HepG2 (cell line): ENCODE data around the gene MTCH2. TPM values are rescaled to one million over a fixed set of nuclear protein-coding genes. Genes with fewer than 3 reads are reported as not detected.

Experiments used
- ATAC-seq: fragments of 200-7000 bp; cut with Tn5 transposase; 3 replicates; pipeline ENCODE4 v1.9.1; 2020; ENCODE audit warnings: mild to moderate bottlenecking, moderate library complexity
- BruUV-seq: library from RNA; stranded (reverse); fragments of 400-500 nt; replicated peaks from 2 replicates; lab custom pipeline; 2021; lab: Mats Ljungman, UMichigan
- CTCF ChIA-PET: fragments of 300-600 bp; formaldehyde crosslinking; extraction: SDS; loops from one replicate; lab custom pipeline; 2021; ENCODE audit warnings: low total read pairs, inconsistent platforms, low intra/inter-chr PET ratio; lab: Yijun Ruan, JAX
- POLR2A ChIA-PET: fragments of 350-600 bp; sonication (Branson Sonifier 250); formaldehyde crosslinking; loops from one replicate; lab custom pipeline; 2020; ENCODE audit warnings: antibody characterized with exemption, inconsistent platforms; lab: Yijun Ruan, JAX
- DNase-seq: peaks from one replicate; pipeline ENCODE4 v3.0.0-alpha.2; 2015; ENCODE audit warnings: low spot score
- FAIRE-seq: peaks from 3 replicates; lab custom pipeline; 2011; peaks lifted over from hg19 to GRCh38; lab: Jason Lieb, UNC
- H2AFZ ChIP-seq: one replicate; pipeline ENCODE4 v1.6.1; 2011; ENCODE audit warnings: low read length, inconsistent platforms
- H3K27ac ChIP-seq: fragments of 300-600 bp; 3 replicates; pipeline ENCODE4 v1.8.0; 2011; ENCODE audit warnings: mixed run types, mild to moderate bottlenecking, mixed read lengths, low read length, inconsistent platforms; ENCODE audit not compliant: insufficient read depth; ENCODE audit errors: extremely low read length
- H3K27me3 ChIP-seq, 2 experiments: fragments of 200-600 bp in 1 of 2; 2 replicates in 1 of 2; 3 replicates in 1 of 2; pipeline versions ENCODE4 v1.6.0 to v1.8.0; 2011; ENCODE audit warnings: low read length in 2 of 2, mild to moderate bottlenecking in 2 of 2, moderate library complexity in 2 of 2, inconsistent platforms in 1 of 2; ENCODE audit not compliant: insufficient read depth in 2 of 2, control insufficient read depth in 1 of 2
- H3K36me3 ChIP-seq, 2 experiments: fragments of 200-600 bp in 1 of 2; replicated peaks in 1 of 2; 2 replicates in 1 of 2; 3 replicates in 1 of 2; pipeline versions ENCODE4 v1.5.1 to v1.8.0; 2011; ENCODE audit warnings: low read length in 2 of 2, inconsistent platforms in 1 of 2; ENCODE audit not compliant: insufficient read depth in 2 of 2, control insufficient read depth in 1 of 2
- H3K4me1 ChIP-seq: 2 replicates; pipeline ENCODE4 v1.5.1; 2012; ENCODE audit warnings: low read length, inconsistent platforms; ENCODE audit not compliant: insufficient read depth
- H3K4me2 ChIP-seq: 2 replicates; pipeline ENCODE4 v1.6.0; 2011; ENCODE audit warnings: low read depth, low read length, inconsistent platforms
- H3K4me3 ChIP-seq, 3 experiments: fragments of 200-600 bp in 1 of 3; sonication (generic), shearing (Covaris generic) in 1 of 3; replicated peaks in 1 of 3; 2 replicates each; pipeline ENCODE4 v1.5.1; 2011 to 2016; ENCODE audit warnings: low read length in 3 of 3, inconsistent platforms in 2 of 3, low read depth in 2 of 3, mild to moderate bottlenecking in 2 of 3, control low read depth in 1 of 3, mixed read lengths in 1 of 3; ENCODE audit not compliant: insufficient read depth in 1 of 3
- H3K79me2 ChIP-seq: one replicate; pipeline ENCODE4 v1.6.1; 2011; ENCODE audit warnings: low read length, inconsistent platforms; ENCODE audit not compliant: insufficient read depth
- H3K9ac ChIP-seq: 2 replicates; pipeline ENCODE4 v1.6.0; 2011; ENCODE audit warnings: mild to moderate bottlenecking, low read depth, low read length, inconsistent platforms; ENCODE audit not compliant: insufficient read depth
- H3K9me3 ChIP-seq: 2 replicates; pipeline ENCODE4 v1.5.1; 2012; ENCODE audit warnings: mild to moderate bottlenecking, low read length
- H4K20me1 ChIP-seq: 2 replicates; pipeline ENCODE4 v1.6.0; 2011; ENCODE audit warnings: inconsistent platforms, mild to moderate bottlenecking, low read length, moderate library complexity; ENCODE audit not compliant: insufficient read depth
- FOSL2 ChIP-seq: sonication (generic); formaldehyde crosslinking; IDR thresholded peaks from 2 replicates; pipeline ENCODE4 v1.4.0; 2020; ENCODE audit warnings: missing genetic modification reagents
- FOXC1 ChIP-seq: sonication (generic); formaldehyde crosslinking; IDR thresholded peaks from 2 replicates; pipeline ENCODE4 v1.8.0; 2022; ENCODE audit warnings: mild to moderate bottlenecking, missing genetic modification reagents, borderline replicate concordance
- GATAD1 ChIP-seq: IDR thresholded peaks from 2 replicates; pipeline ENCODE4 v1.6.1; 2016; ENCODE audit warnings: missing genetic modification reagents, missing compliant biosample characterization
- NFE2L2 ChIP-seq: fragments of 150-350 bp; IDR thresholded peaks from 2 replicates; pipeline ENCODE4 v1.6.1; 2014; ENCODE audit warnings: low read length
- RFXAP ChIP-seq: sonication (generic); formaldehyde crosslinking; IDR thresholded peaks from 2 replicates; pipeline ENCODE4 v1.4.0; 2020; ENCODE audit warnings: missing genetic modification reagents, borderline replicate concordance
- U2AF1 ChIP-seq: fragments of 200-400 bp; formaldehyde crosslinking; optimal IDR thresholded peaks from 2 replicates; pipeline ENCODE3; 2017; ENCODE audit warnings: mild to moderate bottlenecking, low read depth, low read length
- ZC3H13 ChIP-seq: sonication (generic); formaldehyde crosslinking; IDR thresholded peaks from 2 replicates; pipeline ENCODE4 v1.8.1; 2023; ENCODE audit warnings: mild to moderate bottlenecking, missing genetic modification reagents, moderate library complexity
- WGBS: methylation state at CpG from one replicate; pipeline ENCODE4 v1.1.6; 2017; ENCODE audit warnings: low lambda C conversion rate; 5-methylcytosine and 5-hydroxymethylcytosine counted together
- in situ Hi-C: cut with HindIII; loops from 2 replicates; pipeline ENCODE4 v1.10.0; 2017; ENCODE audit warnings: low pct_unique_long_range_greater_than_20kb; ENCODE audit not compliant: extremely low pct_ligation_motif_present
- intact Hi-C: fragments of 100-400 bp; cut with micrococcal nuclease; formaldehyde crosslinking; loops from one replicate; pipeline ENCODE4 v1.10.0; 2022; ENCODE audit not compliant: unreplicated experiment
- polyA plus RNA-seq, 8 experiments: library from polyadenylated mRNA; depleted of rRNA in 3 of 8; stranded (reverse) in 7 of 8; unstranded in 1 of 8; fragments of >200 nt; fragmentation: Illumina TruSeq in 4 of 8; extraction: Trizol in 4 of 8; gene quantifications; 2 replicates each; pipeline versions ENCODE4 v1.2.1 to v1.2.3, GENCODE V29; 2011 to 2016; ENCODE audit warnings: low read depth in 4 of 8, missing spikeins in 1 of 8, mixed read lengths in 1 of 8; ENCODE audit not compliant: insufficient read depth in 1 of 8
- total RNA-seq, 5 experiments: library from RNA; depleted of rRNA; stranded (reverse); fragments of >200 nt; fragmentation: Illumina TruSeq; extraction: Trizol; gene quantifications; 2 replicates each; pipeline ENCODE4 v1.2.3, GENCODE V29; 2016; ENCODE audit warnings: low read depth in 1 of 5

MTCH2 gene
- total and polyA plus RNA-seq, 2 of the 13 experiments (the other 11 are each of a cell fraction or from before 2014, with no cell fraction given) = 112 to 272 TPM

- no peak for TF ChIP-seq RFXAP (CRISPR knock-in tag)
These were observed 43.8 kb upstream of the MTCH2 start (continued) for GRCh38 chr11:47686151-47686550.

- H3K4me2 ChIP-seq = no peak overlapping the region
- no peak overlapping the region for H3K4me3 ChIP-seq
- H3K79me2 ChIP-seq = no peaks in the 10 kb centered on the region
- no peak overlapping the region for H3K27ac ChIP-seq
- no peaks in the 10 kb centered on the region for H3K9me3 ChIP-seq
- H4K20me1 ChIP-seq = no peaks in the 10 kb centered on the region
- in situ Hi-C loops = no loop called here
- no peak overlapping the region for H2AFZ ChIP-seq
- H3K27me3 ChIP-seq = no peaks in the 10 kb centered on the region
- no peaks in the 10 kb centered on the region for H3K36me3 ChIP-seq
- WGBS = 30% methylated on average over 2 of the region's 2 CpGs
- TF ChIP-seq ZC3H13 (CRISPR knock-in tag) (no peak), U2AF1 (no peak), FOXC1 (CRISPR knock-in tag) (no peak)
- H3K4me1 ChIP-seq = peaks cover 18% of the 10 kb centered on the region
- no peak for FAIRE-seq
- intact Hi-C loops = no loop called here
- ChIA-PET POLR2A (no interaction called here), CTCF (no interaction called here)
- no TSS peak for BruUV-seq
- ATAC-seq = no peak
- no peak overlapping the region for H3K9ac ChIP-seq
- DNase-seq = no peak
These were observed 33.5 kb upstream of the MTCH2 start for GRCh38 chr11:47675851-47676250.

GRCh38 chr11:47672283-47672730, 29.9 kb upstream of the MTCH2 start:
- FAIRE-seq (no peak), DNase-seq (no peak)

More at GRCh38 chr11:47672283-47672730, 29.9 kb upstream of the MTCH2 start:
- in situ Hi-C loops (no loop called here), intact Hi-C loops (no loop called here)
- Histone ChIP-seq H3K27ac (no peak overlapping the region), H4K20me1 (no peaks in the 10 kb centered on the region), H3K79me2 (no peaks in the 10 kb centered on the region), H3K36me3 (no peaks in the 10 kb centered on the region), H3K4me2 (no peak overlapping the region), H3K4me1 (peaks cover 45% of the 10 kb centered on the region), H3K4me3 (no peak overlapping the region), H3K27me3 (no peaks in the 10 kb centered on the region), H2AFZ (no peak overlapping the region), H3K9me3 (no peaks in the 10 kb centered on the region), H3K9ac (no peak overlapping the region)
- ChIA-PET POLR2A (no interaction called here), CTCF (no interaction called here)
- 56% methylated on average over 5 of the region's 5 CpGs for WGBS
- no TSS peak for BruUV-seq
- TF ChIP-seq FOSL2 (CRISPR knock-in tag) (peak; percentile 48), GATAD1 (CRISPR knock-in tag) (no peak), NFE2L2 (0 out of 2 replicates have a peak, but pooled peaks have one; percentile 22)
- ATAC-seq = no peak
